SK-MEL-5 (cell line): ENCODE results near the gene FAM83F. TPM values are rescaled to one million over a fixed set of nuclear protein-coding genes. Genes with fewer than 3 reads are reported as not detected.
"Not testable (repeated sequence)": the region's sequence is repeated elsewhere in the genome, so short reads cannot be mapped to it uniquely, and the experiment has no call there.

Experiments used
- DNase-seq: peaks from one replicate; pipeline ENCODE4 v3.0.0-alpha.2; 2016; ENCODE audit warnings: low read depth, low spot score
- in situ Hi-C: cut with HindIII; loops from 2 replicates; pipeline ENCODE4 v1.10.0; 2016; ENCODE audit warnings: low sequenced_read_pairs, high pct_unique_total_duplicates, low pct_unique_long_range_greater_than_20kb
- total RNA-seq: library from RNA; depleted of rRNA; stranded (reverse); fragments of >200 nt; shearing (Covaris generic); gene quantifications from 2 replicates; pipeline ENCODE4 v1.2.3, GENCODE V29; 2014

FAM83F gene
- total RNA-seq, 1 experiment from 2014 or later, result not detected

GRCh38 chr22:39988386-39989114 lies 6.2 kb upstream of the FAM83F start:
- in situ Hi-C loops, result no loop called here
- DNase-seq, result no peak

- in situ Hi-C loops, result no loop called here
- no peak for DNase-seq
These were observed 5.1 kb upstream of the FAM83F start for GRCh38 chr22:39989633-39990032.

- in situ Hi-C loops, result no loop called here
- DNase-seq, result no peak
These were observed 4.1 kb upstream of the FAM83F start for GRCh38 chr22:39990686-39991085.

- in situ Hi-C loops, result no loop called here
- no peak for DNase-seq
These were observed 3.4 kb upstream of the FAM83F start for GRCh38 chr22:39991159-39991860.

GRCh38 chr22:39992088-39992826 lies 2.5 kb upstream of the FAM83F start:
- in situ Hi-C loops, result no loop called here
- DNase-seq, result no peak

- DNase-seq, in situ Hi-C loops: not testable (repeated sequence)
These were observed 1.9 kb upstream of the FAM83F start for GRCh38 chr22:39992894-39993293.

- DNase-seq, result no peak
- in situ Hi-C loops, result no loop called here
These were observed 651 bp upstream of the FAM83F start for GRCh38 chr22:39994041-39994565.

GRCh38 chr22:39995393-39996252 lies 869 bp downstream of the FAM83F start:
- in situ Hi-C loops, result no loop called here
- DNase-seq, result no peak

- peak; percentile 62 for DNase-seq
- in situ Hi-C loops, result no loop called here
These were observed 2.0 kb downstream of the FAM83F start for GRCh38 chr22:39996732-39997131.

GRCh38 chr22:39997421-39997820 lies 2.7 kb downstream of the FAM83F start:
- in situ Hi-C loops, result no loop called here
- DNase-seq, result no peak

GRCh38 chr22:39997939-39998726 lies 3.4 kb downstream of the FAM83F start:
- DNase-seq, result peak; percentile 34

GRCh38 chr22:39999144-39999757 lies 4.5 kb downstream of the FAM83F start:
- peak; percentile 60 for DNase-seq
- in situ Hi-C loops, result no loop called here

More at GRCh38 chr22:39997939-39998726, 3.4 kb downstream of the FAM83F start:
- in situ Hi-C loops, result no loop called here

- in situ Hi-C loops, result loop anchor here (25.0 kb wide), 1 partner anchor 438 kb away; the partner anchor contains the start of gene CACNA1I
- DNase-seq, result no peak
These were observed 5.4 kb downstream of the FAM83F start for GRCh38 chr22:40000171-40000570.

- DNase-seq, result no peak
- in situ Hi-C loops, result loop anchor here (25.0 kb wide), 1 partner anchor 439 kb away; the partner anchor contains the start of gene CACNA1I
These were observed 6.4 kb downstream of the FAM83F start for GRCh38 chr22:40001106-40001505.

- no peak for DNase-seq
- in situ Hi-C loops, result loop anchor here (25.0 kb wide), 1 partner anchor 440 kb away; the partner anchor contains the start of gene CACNA1I
These were observed 7.2 kb downstream of the FAM83F start for GRCh38 chr22:40001800-40002577.
